MM.1S (cell line): ENCODE results near the gene RACGAP1.

Source experiments
- DNase-seq: peaks from one replicate; pipeline ENCODE4 v3.0.0-alpha.2; 2015
- H2AFZ ChIP-seq: fragments of 300-600 bp; sonication (generic); 2 replicates; pipeline ENCODE4 v1.6.0; 2016; ENCODE audit warnings: antibody characterized with exemption, low read length
- H3F3A ChIP-seq: fragments of 300-600 bp; sonication (generic); 2 replicates; pipeline ENCODE4 v1.6.1; 2016; ENCODE audit warnings: mild to moderate bottlenecking, antibody characterized with exemption, low read length, moderate library complexity, mixed read lengths; ENCODE audit not compliant: insufficient read depth
- H3K27ac ChIP-seq: fragments of 300-600 bp; sonication (generic); 2 replicates; pipeline ENCODE4 v1.5.1; 2016; ENCODE audit warnings: mild to moderate bottlenecking, low read length
- H3K27me3 ChIP-seq: fragments of 300-600 bp; sonication (generic); replicated peaks from 2 replicates; pipeline ENCODE4 v1.6.0; 2016; ENCODE audit warnings: low read length; ENCODE audit not compliant: insufficient read depth
- H3K36me3 ChIP-seq: fragments of 300-600 bp; sonication (generic); replicated peaks from 2 replicates; pipeline ENCODE4 v1.6.1; 2016; ENCODE audit warnings: mild to moderate bottlenecking, low read length, mixed read lengths; ENCODE audit not compliant: insufficient read depth
- H3K4me1 ChIP-seq: fragments of 300-600 bp; sonication (generic); 2 replicates; pipeline ENCODE4 v1.6.1; 2016; ENCODE audit warnings: low read length, mixed read lengths
- H3K4me2 ChIP-seq: fragments of 300-600 bp; sonication (generic); 2 replicates; pipeline ENCODE4 v1.6.0; 2016; ENCODE audit warnings: low read depth, low read length
- H3K4me3 ChIP-seq: fragments of 300-600 bp; sonication (generic); 2 replicates; pipeline ENCODE4 v1.5.1; 2016; ENCODE audit warnings: low read length, mixed read lengths
- H3K79me2 ChIP-seq: fragments of 300-600 bp; sonication (generic); 2 replicates; pipeline ENCODE4 v1.6.1; 2016; ENCODE audit warnings: mixed run types, low read length, mixed read lengths
- H3K9ac ChIP-seq: fragments of 300-600 bp; sonication (generic); 2 replicates; pipeline ENCODE4 v1.6.1; 2016; ENCODE audit warnings: low read length, mixed read lengths
- H3K9me2 ChIP-seq: fragments of 300-600 bp; sonication (generic); replicated peaks from 2 replicates; pipeline ENCODE4 v1.6.1; 2016; ENCODE audit warnings: mild to moderate bottlenecking, low read length, mixed read lengths; ENCODE audit not compliant: insufficient read depth
- H3K9me3 ChIP-seq: fragments of 300-600 bp; sonication (generic); replicated peaks from 2 replicates; pipeline ENCODE4 v1.6.1; 2016; ENCODE audit warnings: mild to moderate bottlenecking, low read length, mixed read lengths; ENCODE audit not compliant: insufficient read depth
- H4K20me1 ChIP-seq: fragments of 300-600 bp; sonication (generic); 2 replicates; pipeline ENCODE4 v1.6.1; 2016; ENCODE audit warnings: mild to moderate bottlenecking, low read length, moderate library complexity, mixed read lengths; ENCODE audit not compliant: insufficient read depth
- CTCF ChIP-seq: fragments of 300-600 bp; sonication (generic); IDR thresholded peaks from 2 replicates; pipeline ENCODE4 v1.5.1; 2016; ENCODE audit warnings: antibody characterized with exemption, low read length, mixed read lengths
- EZH2 ChIP-seq: fragments of 300-600 bp; sonication (generic); optimal IDR thresholded peaks from 2 replicates; pipeline ENCODE3; 2017; ENCODE audit warnings: low read depth, mild to moderate bottlenecking, antibody characterized with exemption, low read length, mixed read lengths
- EZH2phosphoT487 ChIP-seq: fragments of 300-600 bp; sonication (generic); IDR thresholded peaks from 2 replicates; pipeline ENCODE4 v1.6.1; 2018; ENCODE audit warnings: antibody characterized with exemption, low read length

The RACGAP1 gene

GRCh38 chr12:49985981-49986380, 39.3 kb downstream of the RACGAP1 start:
- Histone ChIP-seq H3K9me3 (no peaks in the 10 kb centered on the region), H4K20me1 (no peaks in the 10 kb centered on the region), H3K36me3 (peaks cover 3% of the 10 kb centered on the region; the same call in 1 of the 2 replicates), H2AFZ (no peak overlapping the region), H3F3A (no peaks in the 10 kb centered on the region), H3K4me3 (no peak overlapping the region), H3K79me2 (no peaks in the 10 kb centered on the region), H3K9ac (no peak overlapping the region), H3K4me1 (no peaks in the 10 kb centered on the region), H3K9me2 (no peaks in the 10 kb centered on the region), H3K4me2 (no peak overlapping the region), H3K27ac (no peak overlapping the region), H3K27me3 (no peaks in the 10 kb centered on the region)
- DNase-seq, result no peak
- TF ChIP-seq EZH2, result no peak

GRCh38 chr12:49984476-49985359, 40.6 kb downstream of the RACGAP1 start:
- no peaks in the 10 kb centered on the region; the same call in 1 of the 2 replicates for H3K36me3 ChIP-seq
- no peak for DNase-seq
- no peaks in the 10 kb centered on the region for H3K27me3 ChIP-seq
- no peak overlapping the region for H2AFZ ChIP-seq
- no peaks in the 10 kb centered on the region for H3K79me2 ChIP-seq
- H3K4me2 ChIP-seq, result no peak overlapping the region
- H3K9me2 ChIP-seq, result no peaks in the 10 kb centered on the region
- H3K9ac ChIP-seq, result no peak overlapping the region
- TF ChIP-seq CTCF, result no peak
- no peak for TF ChIP-seq EZH2
- no peak for TF ChIP-seq EZH2phosphoT487
- no peak overlapping the region for H3K27ac ChIP-seq
- H3F3A ChIP-seq, result no peaks in the 10 kb centered on the region
- H3K9me3 ChIP-seq, result no peaks in the 10 kb centered on the region
- H4K20me1 ChIP-seq, result no peaks in the 10 kb centered on the region
- no peaks in the 10 kb centered on the region for H3K4me1 ChIP-seq
- H3K4me3 ChIP-seq, result no peak overlapping the region

GRCh38 chr12:49983892-49984291, 41.4 kb downstream of the RACGAP1 start:
- no peak overlapping the region for H3K9ac ChIP-seq
- no peaks in the 10 kb centered on the region for H3K79me2 ChIP-seq
- no peaks in the 10 kb centered on the region for H3F3A ChIP-seq
- no peaks in the 10 kb centered on the region for H3K4me1 ChIP-seq
- no peaks in the 10 kb centered on the region for H3K9me2 ChIP-seq
- H3K27ac ChIP-seq, result no peak overlapping the region
- DNase-seq, result no peak
- H3K27me3 ChIP-seq, result no peaks in the 10 kb centered on the region
- H4K20me1 ChIP-seq, result no peaks in the 10 kb centered on the region
- TF ChIP-seq EZH2phosphoT487 (no peak), CTCF (no peak), EZH2 (no peak)
- H3K4me2 ChIP-seq, result no peak overlapping the region
- H3K36me3 ChIP-seq, result no peaks in the 10 kb centered on the region; the same call in 1 of the 2 replicates
- H3K4me3 ChIP-seq, result no peak overlapping the region
- no peak overlapping the region for H2AFZ ChIP-seq
- H3K9me3 ChIP-seq, result no peaks in the 10 kb centered on the region
